ENCODE data around the gene LOXL4.
A peak's percentile ranks its signal among the peaks of the same experiment; 100 is the strongest.

The LOXL4 gene

DNA sequence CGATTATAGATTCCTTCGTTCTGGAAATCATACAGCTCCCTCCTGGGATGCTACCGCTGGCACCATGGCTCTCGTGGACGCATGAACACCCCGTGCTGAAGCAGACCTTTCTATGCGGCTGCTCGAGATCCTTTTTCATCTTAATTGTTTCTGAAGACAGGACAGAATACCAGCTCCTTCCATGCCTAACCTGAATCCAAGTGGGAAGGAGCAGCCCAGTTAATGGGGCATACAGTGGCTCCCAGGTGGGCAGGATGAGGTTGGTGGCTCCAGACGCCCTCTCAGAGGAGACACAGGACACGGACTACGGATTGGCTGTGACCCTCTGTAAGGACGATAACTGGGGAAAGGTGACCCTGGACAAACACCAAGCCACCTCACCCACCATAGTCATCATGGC, 18.4 kb upstream of the LOXL4 start:
- no peak for DNase-seq (ENCODE audit: low read depth)
- TF ChIP-seq, protein P1, sequence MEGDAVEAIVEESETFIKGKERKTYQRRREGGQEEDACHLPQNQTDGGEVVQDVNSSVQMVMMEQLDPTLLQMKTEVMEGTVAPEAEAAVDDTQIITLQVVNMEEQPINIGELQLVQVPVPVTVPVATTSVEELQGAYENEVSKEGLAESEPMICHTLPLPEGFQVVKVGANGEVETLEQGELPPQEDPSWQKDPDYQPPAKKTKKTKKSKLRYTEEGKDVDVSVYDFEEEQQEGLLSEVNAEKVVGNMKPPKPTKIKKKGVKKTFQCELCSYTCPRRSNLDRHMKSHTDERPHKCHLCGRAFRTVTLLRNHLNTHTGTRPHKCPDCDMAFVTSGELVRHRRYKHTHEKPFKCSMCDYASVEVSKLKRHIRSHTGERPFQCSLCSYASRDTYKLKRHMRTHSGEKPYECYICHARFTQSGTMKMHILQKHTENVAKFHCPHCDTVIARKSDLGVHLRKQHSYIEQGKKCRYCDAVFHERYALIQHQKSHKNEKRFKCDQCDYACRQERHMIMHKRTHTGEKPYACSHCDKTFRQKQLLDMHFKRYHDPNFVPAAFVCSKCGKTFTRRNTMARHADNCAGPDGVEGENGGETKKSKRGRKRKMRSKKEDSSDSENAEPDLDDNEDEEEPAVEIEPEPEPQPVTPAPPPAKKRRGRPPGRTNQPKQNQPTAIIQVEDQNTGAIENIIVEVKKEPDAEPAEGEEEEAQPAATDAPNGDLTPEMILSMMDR (conservative IDR thresholded peaks at IDR 0.05; ENCODE audit: control insufficient read depth, insufficient read depth, low read depth, low read length): no peak
- H3K4me3 ChIP-seq (ENCODE audit: control insufficient read depth, low read depth, low read length): no peak overlapping the region

DNA sequence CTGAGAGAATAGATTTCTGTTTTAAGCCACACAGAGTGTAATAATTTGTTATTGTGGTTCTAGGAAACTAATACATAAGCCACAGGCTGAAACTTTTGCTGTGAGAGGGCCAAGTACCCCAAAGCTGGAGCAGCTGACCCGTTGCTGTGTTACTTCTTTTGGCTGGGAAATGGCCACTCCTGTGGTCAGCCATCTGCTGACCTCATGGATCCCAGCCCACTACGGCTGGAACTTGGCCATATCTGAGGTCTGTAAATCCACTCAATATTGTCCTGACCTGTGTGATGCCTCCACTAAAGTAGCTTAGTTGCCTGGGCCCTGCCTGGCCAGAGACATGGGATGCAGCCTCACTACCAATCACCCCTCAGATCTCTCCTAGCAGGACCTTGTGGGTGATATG, 17.4 kb upstream of the LOXL4 start:
- H3K4me3 ChIP-seq (ENCODE audit: control insufficient read depth, low read depth, low read length): no peak overlapping the region
- peak; percentile 30 for DNase-seq (ENCODE audit: low read depth)
- TF ChIP-seq, protein P1 (conservative IDR thresholded peaks at IDR 0.05; ENCODE audit: control insufficient read depth, insufficient read depth, low read depth, low read length): no peak

GRCh38 chr10:98276311-98276710, 8.3 kb upstream of the LOXL4 start:
- no peak for DNase-seq (ENCODE audit: low read depth)
- H3K4me3 ChIP-seq (ENCODE audit: control insufficient read depth, low read depth, low read length): no peak overlapping the region
- TF ChIP-seq, protein P1 (conservative IDR thresholded peaks at IDR 0.05; ENCODE audit: control insufficient read depth, insufficient read depth, low read depth, low read length): no peak

DNA sequence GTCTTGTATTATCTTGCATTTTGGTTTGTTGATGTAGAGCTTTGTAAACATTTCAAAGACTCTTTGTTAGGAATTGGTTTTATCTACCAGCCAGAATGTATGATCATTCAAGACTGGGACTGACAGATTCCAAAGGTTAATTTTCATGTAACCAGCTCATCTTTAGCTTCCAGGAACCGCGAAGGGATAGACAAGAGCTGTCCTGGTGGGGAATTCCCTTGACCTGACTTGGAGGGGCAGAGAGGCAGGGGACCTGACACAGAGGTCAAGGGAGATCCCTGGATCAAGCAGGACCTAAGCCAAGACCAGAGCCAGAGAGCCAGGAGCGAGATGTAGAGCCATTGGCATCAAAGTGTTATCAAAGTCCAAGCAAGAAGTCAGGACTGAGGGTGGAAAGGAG, 6.6 kb upstream of the LOXL4 start:
- TF ChIP-seq, protein P1 (conservative IDR thresholded peaks at IDR 0.05; ENCODE audit: control insufficient read depth, insufficient read depth, low read depth, low read length): no peak
- no peak for DNase-seq (ENCODE audit: low read depth)
- H3K4me3 ChIP-seq (ENCODE audit: control insufficient read depth, low read depth, low read length): no peak overlapping the region

DNA sequence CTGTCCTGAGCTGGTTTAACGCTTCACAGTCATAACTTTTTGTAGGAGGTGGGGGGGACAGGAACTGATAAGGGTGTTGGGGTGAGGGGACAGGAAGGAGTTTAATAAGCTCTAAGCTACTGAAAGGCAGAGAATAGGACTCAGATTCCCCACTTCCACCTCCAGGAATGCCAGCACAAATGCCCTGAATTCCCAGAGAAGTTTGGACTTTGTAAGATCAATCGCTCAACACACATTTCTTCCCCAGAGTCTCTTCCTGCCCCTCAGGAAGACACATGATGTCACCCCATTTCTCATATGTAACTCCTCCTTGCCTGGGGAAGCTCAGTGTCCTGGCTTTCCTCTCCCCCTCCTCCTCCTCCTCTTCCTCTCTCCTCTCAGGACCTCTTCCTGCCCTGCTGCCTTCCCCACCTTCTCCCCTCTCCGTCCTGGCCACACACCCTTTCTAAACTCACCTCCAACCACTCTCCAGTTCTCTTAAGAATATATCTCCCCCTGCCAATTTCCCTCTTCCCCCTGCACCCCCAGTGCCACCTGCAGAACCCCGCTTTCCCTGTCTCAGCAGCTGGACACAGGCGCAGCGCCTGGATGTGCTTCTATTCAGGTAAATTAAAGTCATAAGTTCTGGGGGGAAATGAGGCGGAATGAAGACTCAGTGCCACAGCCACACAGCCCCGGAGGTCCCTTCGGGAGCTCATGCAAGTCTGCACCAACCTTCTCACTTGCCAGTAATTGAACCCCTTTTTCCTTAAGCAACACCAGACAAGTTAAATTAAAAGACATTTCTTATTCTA, 5.3 kb upstream of the LOXL4 start:
- TF ChIP-seq, protein P1 (conservative IDR thresholded peaks at IDR 0.05; ENCODE audit: control insufficient read depth, insufficient read depth, low read depth, low read length): no peak
- no peak for DNase-seq (ENCODE audit: low read depth)
- no peak overlapping the region for H3K4me3 ChIP-seq (ENCODE audit: control insufficient read depth, low read depth, low read length)

DNA sequence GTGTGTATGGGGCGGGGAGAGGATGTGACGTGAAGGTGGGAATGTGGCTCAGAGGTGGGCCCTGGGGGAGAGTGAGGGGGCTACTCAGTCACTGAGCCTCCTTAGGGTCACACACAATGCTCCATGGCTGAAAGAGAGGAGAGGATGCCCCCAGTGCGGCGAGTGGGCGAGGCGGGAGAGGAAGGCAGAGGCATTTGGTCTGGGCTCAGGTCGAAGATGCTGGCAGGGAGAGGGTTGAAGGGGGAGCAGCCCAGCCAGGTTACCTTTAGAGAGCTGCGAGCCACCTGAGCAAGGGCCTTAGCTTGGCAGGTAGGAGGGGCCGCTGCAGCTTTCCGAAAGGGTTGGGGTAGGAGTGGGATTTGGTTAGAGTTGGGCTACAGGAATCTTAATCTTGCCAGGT, 4.7 kb upstream of the LOXL4 start:
- TF ChIP-seq, protein P1 (conservative IDR thresholded peaks at IDR 0.05; ENCODE audit: control insufficient read depth, insufficient read depth, low read depth, low read length): no peak
- no peak for DNase-seq (ENCODE audit: low read depth)
- no peak overlapping the region for H3K4me3 ChIP-seq (ENCODE audit: control insufficient read depth, low read depth, low read length)
